H1 (cell line): ENCODE results near the gene DLGAP3. TPM values are rescaled to one million over a fixed set of nuclear protein-coding genes. Genes with fewer than 3 reads are reported as not detected.

Experiments used
- CHD1 ChIP-seq: IDR thresholded peaks from 2 replicates; pipeline ENCODE4 v1.6.1; 2012; ENCODE audit warnings: low read depth, low read length, improper control_type of control experiment
- RFX5 ChIP-seq: IDR thresholded peaks from 2 replicates; pipeline ENCODE4 v1.6.1; 2011; ENCODE audit warnings: low read depth, low read length, improper control_type of control experiment, borderline replicate concordance
- SP2 ChIP-seq: IDR thresholded peaks from 2 replicates; pipeline ENCODE4 v1.6.1; 2012; ENCODE audit warnings: mild to moderate bottlenecking, low read length, inconsistent platforms
- polyA plus RNA-seq, 7 experiments: library from polyadenylated mRNA; depleted of rRNA in 3 of 7; stranded (reverse) in 5 of 7; unstranded in 2 of 7; fragments of >200 nt in 5 of 7; fragments of 200-250 nt in 2 of 7; gene quantifications; 1 replicate in 5 of 7; 2 replicates in 1 of 7; 4 replicates in 1 of 7; pipeline versions ENCODE4 v1.2.1 to v1.2.3, GENCODE V29; 2011 to 2013; ENCODE audit warnings: missing spikeins in 2 of 7, mixed read lengths in 2 of 7
- total RNA-seq: library from RNA; stranded (reverse); fragmentation: NEBNext Ultra II Directional; extraction: Animal tissue kit (Norgen Biotek cat#: 25700); gene quantifications from 2 replicates; pipeline ENCODE4 v1.2.1, GENCODE V29; 2021

Gene DLGAP3
- total and polyA plus RNA-seq, 2 of the 8 experiments (the other 6 are each of a cell fraction or from before 2014, with no cell fraction given) = 3.8 to 13.2 TPM

- TF ChIP-seq RFX5 (no peak), CHD1 (no peak), SP2 (no peak)
- TF ChIP-seq, all 59 proteins: peak for 0
Observed at GRCh38 chr1:34816332-34816731, 113.1 kb downstream of the DLGAP3 start (continued).

Other genes starting within 250 kb of the DLGAP3 start
- 0.71 and 0.86 TPM in 2 replicates for gene GJB5, start 174.6 kb downstream of the DLGAP3 start, total RNA-seq
- gene GJB5, start 174.6 kb downstream of the DLGAP3 start, polyA plus RNA-seq (2011; rRNA removed) = 3.1 and 3.3 TPM in 2 replicates
- gene GJB4, start 169.9 kb downstream of the DLGAP3 start, total RNA-seq = 0.11 and 0.20 TPM in 2 replicates
- gene GJB4, start 169.9 kb downstream of the DLGAP3 start, polyA plus RNA-seq (2011; rRNA removed) = 0.36 and 0.41 TPM in 2 replicates
- 0.93 and 1.1 TPM in 2 replicates for gene GJB3, start 148.4 kb downstream of the DLGAP3 start, total RNA-seq
- 1.6 and 1.7 TPM in 2 replicates for gene GJB3, start 148.4 kb downstream of the DLGAP3 start, polyA plus RNA-seq (2011; rRNA removed)
- gene GJA4, start 136.7 kb downstream of the DLGAP3 start, total RNA-seq = 2.7 and 3.2 TPM in 2 replicates
- 3.9 and 4.3 TPM in 2 replicates for gene GJA4, start 136.7 kb downstream of the DLGAP3 start, polyA plus RNA-seq (2011; rRNA removed)
- gene SMIM12, start 69.9 kb downstream of the DLGAP3 start, total RNA-seq = 40.9 and 42.6 TPM in 2 replicates
- gene SMIM12, start 69.9 kb downstream of the DLGAP3 start, polyA plus RNA-seq (2011; rRNA removed) = 43.8 and 49.2 TPM in 2 replicates
- gene TMEM35B, start 55.7 kb upstream of the DLGAP3 start, total RNA-seq = 9.3 and 10.2 TPM in 2 replicates
- 16.0 and 31.1 TPM in 2 replicates for gene TMEM35B, start 55.7 kb upstream of the DLGAP3 start, polyA plus RNA-seq (2011; rRNA removed)
- gene ZMYM6, start 102.3 kb upstream of the DLGAP3 start, total RNA-seq = 14.9 and 15.7 TPM in 2 replicates
- 4.1 and 5.1 TPM in 2 replicates for gene ZMYM6, start 102.3 kb upstream of the DLGAP3 start, polyA plus RNA-seq (2011; rRNA removed)
- 39.6 and 41.3 TPM in 2 replicates for gene ZMYM1, start 149.7 kb upstream of the DLGAP3 start, total RNA-seq
- 7.5 and 10.0 TPM in 2 replicates for gene ZMYM1, start 149.7 kb upstream of the DLGAP3 start, polyA plus RNA-seq (2011; rRNA removed)